HG03521 (cell line): ENCODE measurements around the gene MLLT1.
"Not testable (repeated sequence)": the region's sequence is repeated elsewhere in the genome, so short reads cannot be mapped to it uniquely, and the experiment has no call there.

Source experiments
- ATAC-seq: cut with Tn5 transposase; IDR thresholded peaks from one replicate; pipeline ENCODE4 v1.9.1; 2021; ENCODE audit warnings: mild to moderate bottlenecking, moderate library complexity; ENCODE audit not compliant: unreplicated experiment

MLLT1 gene

GRCh38 chr19:6279931-6280591 is at the start of gene MLLT1:
MLLT1 (minus strand) TSS chr19:6279975; CDS start chr19:6279784, 191 bp downstream.
- peak; percentile 94 for ATAC-seq

GRCh38 chr19:6326815-6327214 is 47.0 kb upstream of the MLLT1 start:
- no peak for ATAC-seq

- ATAC-seq = no peak
Measured at GRCh38 chr19:6325614-6326013, 45.8 kb upstream of the MLLT1 start.

GRCh38 chr19:6324757-6325156 is 45.0 kb upstream of the MLLT1 start:
- ATAC-seq = no peak

GRCh38 chr19:6322284-6322683 is 42.5 kb upstream of the MLLT1 start:
- no peak for ATAC-seq

GRCh38 chr19:6319376-6319775 is 39.6 kb upstream of the MLLT1 start:
- no peak for ATAC-seq

GRCh38 chr19:6318772-6319171 is 39.0 kb upstream of the MLLT1 start:
- no peak for ATAC-seq

- not testable (repeated sequence) for ATAC-seq
Measured at GRCh38 chr19:6315646-6316045, 35.9 kb upstream of the MLLT1 start.

GRCh38 chr19:6313398-6313969 is 33.7 kb upstream of the MLLT1 start:
- no peak for ATAC-seq

- ATAC-seq = no peak
Measured at GRCh38 chr19:6312018-6312417, 32.2 kb upstream of the MLLT1 start.

- no peak for ATAC-seq
Measured at GRCh38 chr19:6298413-6298812, 18.6 kb upstream of the MLLT1 start.

- no peak for ATAC-seq
Measured at GRCh38 chr19:6297202-6297601, 17.4 kb upstream of the MLLT1 start.

- ATAC-seq = no peak
Measured at GRCh38 chr19:6292006-6292405, 12.2 kb upstream of the MLLT1 start.

- no peak for ATAC-seq
Measured at GRCh38 chr19:6288737-6289136, 9.0 kb upstream of the MLLT1 start.

GRCh38 chr19:6287269-6287885 is 7.6 kb upstream of the MLLT1 start:
- no peak for ATAC-seq

- no peak for ATAC-seq
Measured at GRCh38 chr19:6286676-6287075, 6.9 kb upstream of the MLLT1 start.

GRCh38 chr19:6282393-6282792 is 2.6 kb upstream of the MLLT1 start:
- ATAC-seq = not testable (repeated sequence)

GRCh38 chr19:6279620-6279930 is 200 bp downstream of the MLLT1 start:
- ATAC-seq = peak; percentile 19

- ATAC-seq = no peak
Measured at GRCh38 chr19:6278740-6279619, 795 bp downstream of the MLLT1 start.

GRCh38 chr19:6278051-6278450 is 1.7 kb downstream of the MLLT1 start:
- ATAC-seq = no peak

GRCh38 chr19:6276447-6276846 is 3.3 kb downstream of the MLLT1 start:
- ATAC-seq = no peak
